GM12874 (cell line): Measurements from ENCODE around the gene NAPB.

Source experiments
- TF ChIP-seq, protein P1 (sequence below): IDR thresholded peaks from 2 replicates; pipeline ENCODE4 v1.5.1; 2011; ENCODE audit warnings: low read depth, mild to moderate bottlenecking, control low read depth, low read length, moderate library complexity; ENCODE audit not compliant: insufficient read depth

NAPB gene

GRCh38 chr20:23399568-23400241, 21.6 kb downstream of the NAPB start:
- TF ChIP-seq, protein P1, sequence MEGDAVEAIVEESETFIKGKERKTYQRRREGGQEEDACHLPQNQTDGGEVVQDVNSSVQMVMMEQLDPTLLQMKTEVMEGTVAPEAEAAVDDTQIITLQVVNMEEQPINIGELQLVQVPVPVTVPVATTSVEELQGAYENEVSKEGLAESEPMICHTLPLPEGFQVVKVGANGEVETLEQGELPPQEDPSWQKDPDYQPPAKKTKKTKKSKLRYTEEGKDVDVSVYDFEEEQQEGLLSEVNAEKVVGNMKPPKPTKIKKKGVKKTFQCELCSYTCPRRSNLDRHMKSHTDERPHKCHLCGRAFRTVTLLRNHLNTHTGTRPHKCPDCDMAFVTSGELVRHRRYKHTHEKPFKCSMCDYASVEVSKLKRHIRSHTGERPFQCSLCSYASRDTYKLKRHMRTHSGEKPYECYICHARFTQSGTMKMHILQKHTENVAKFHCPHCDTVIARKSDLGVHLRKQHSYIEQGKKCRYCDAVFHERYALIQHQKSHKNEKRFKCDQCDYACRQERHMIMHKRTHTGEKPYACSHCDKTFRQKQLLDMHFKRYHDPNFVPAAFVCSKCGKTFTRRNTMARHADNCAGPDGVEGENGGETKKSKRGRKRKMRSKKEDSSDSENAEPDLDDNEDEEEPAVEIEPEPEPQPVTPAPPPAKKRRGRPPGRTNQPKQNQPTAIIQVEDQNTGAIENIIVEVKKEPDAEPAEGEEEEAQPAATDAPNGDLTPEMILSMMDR = no peak

DNA sequence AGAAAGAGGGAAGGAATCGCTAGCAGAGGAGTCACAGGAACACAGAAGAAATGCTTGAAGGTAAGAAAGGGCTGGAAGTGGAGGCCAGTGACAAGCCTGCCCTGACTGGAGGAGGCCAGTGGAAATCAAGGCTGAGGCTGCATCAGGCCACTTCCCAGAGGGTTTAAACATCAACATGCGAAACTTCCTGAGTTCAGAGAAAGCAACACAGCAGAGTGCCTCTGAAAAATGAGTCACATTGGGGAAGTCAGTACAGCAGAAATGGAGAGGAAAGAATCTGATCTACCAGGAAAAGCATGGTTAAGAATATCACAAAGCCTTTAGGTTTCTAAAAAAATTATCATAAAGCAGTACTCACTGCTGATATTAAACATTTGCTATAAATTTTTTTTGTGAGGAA, 23.3 kb downstream of the NAPB start:
- TF ChIP-seq, protein P1 = no peak

- TF ChIP-seq, protein P1 = no peak
Observed at GRCh38 chr20:23396950-23397627, 24.2 kb downstream of the NAPB start.

- TF ChIP-seq, protein P1 = no peak
Observed at GRCh38 chr20:23393996-23394775, 27.1 kb downstream of the NAPB start.

- TF ChIP-seq, protein P1 = no peak
Observed at GRCh38 chr20:23391707-23392310, 29.5 kb downstream of the NAPB start.

GRCh38 chr20:23390091-23390774, 31.1 kb downstream of the NAPB start:
- TF ChIP-seq, protein P1 = no peak
